Smooth muscle cell (in vitro differentiated cells): ENCODE results near the gene SKP1. TPM values are rescaled to one million over a fixed set of nuclear protein-coding genes. Genes with fewer than 3 reads are reported as not detected.

Source experiments
- DNase-seq: peaks from one replicate; lab custom pipeline; 2025; ENCODE audit not compliant: unreplicated experiment; lab: John Stamatoyannopoulos, UW
- H2AFZ ChIP-seq: fragments of 200-600 bp; sonication (generic); 2 replicates; pipeline ENCODE4 v1.6.0; 2016; ENCODE audit warnings: antibody characterized with exemption, low read depth, mild to moderate bottlenecking
- H3F3A ChIP-seq: fragments of 200-600 bp; sonication (generic); 2 replicates; pipeline ENCODE4 v1.6.0; 2017; ENCODE audit warnings: antibody characterized with exemption, low read depth
- H3K27ac ChIP-seq: fragments of 200-600 bp; sonication (generic); 2 replicates; pipeline ENCODE4 v1.5.1; 2016; ENCODE audit warnings: low read depth, mild to moderate bottlenecking
- H3K27me3 ChIP-seq: fragments of 200-600 bp; sonication (generic); 2 replicates; pipeline ENCODE4 v1.6.1; 2016; ENCODE audit warnings: low read depth, mild to moderate bottlenecking
- H3K36me3 ChIP-seq: fragments of 200-600 bp; sonication (generic); 2 replicates; pipeline ENCODE4 v1.5.1; 2016; ENCODE audit warnings: low read depth
- H3K4me1 ChIP-seq: fragments of 200-600 bp; sonication (generic); 2 replicates; pipeline ENCODE4 v1.5.1; 2016; ENCODE audit warnings: low read depth
- H3K4me2 ChIP-seq: fragments of 200-600 bp; sonication (generic); 2 replicates; pipeline ENCODE4 v1.6.0; 2016; ENCODE audit warnings: mild to moderate bottlenecking
- H3K4me3 ChIP-seq: fragments of 200-600 bp; sonication (generic); 2 replicates; pipeline ENCODE4 v1.5.1; 2016; ENCODE audit warnings: mild to moderate bottlenecking
- H3K79me2 ChIP-seq: fragments of 200-600 bp; sonication (generic); 2 replicates; pipeline ENCODE4 v1.6.0; 2016; ENCODE audit warnings: low read depth, mild to moderate bottlenecking
- H3K9ac ChIP-seq: fragments of 200-600 bp; sonication (generic); 2 replicates; pipeline ENCODE4 v1.6.0; 2016; ENCODE audit warnings: low read depth
- H3K9me3 ChIP-seq: fragments of 200-600 bp; sonication (generic); replicated peaks from 2 replicates; pipeline ENCODE4 v1.5.1; 2016; ENCODE audit warnings: low read depth
- H4K20me1 ChIP-seq: fragments of 200-600 bp; sonication (generic); 2 replicates; pipeline ENCODE4 v1.6.0; 2016; ENCODE audit warnings: low read depth
- CTCF ChIP-seq: fragments of 200-600 bp; sonication (generic); IDR thresholded peaks from 2 replicates; pipeline ENCODE4 v1.5.1; 2017; ENCODE audit warnings: borderline replicate concordance, mild to moderate bottlenecking, antibody characterized with exemption; ENCODE audit not compliant: insufficient read depth, poor library complexity, severe bottlenecking
- WGBS: methylation state at CpG from one replicate; pipeline ENCODE4 v1.1.7; 2016; ENCODE audit warnings: low lambda C conversion rate; 5-methylcytosine and 5-hydroxymethylcytosine counted together
- polyA plus RNA-seq: library from polyadenylated mRNA; unstranded; fragments of >200 nt; fragmentation: Nextera tagmentation; extraction: Ambion mirVana; gene quantifications from 2 replicates; pipeline ENCODE4 v1.2.1, GENCODE V29; 2016
- total RNA-seq: library from RNA; depleted of rRNA; stranded (reverse); fragments of >200 nt; gene quantifications from 2 replicates; pipeline ENCODE4 v1.2.3, GENCODE V29; 2014

SKP1 gene
- total and polyA plus RNA-seq, 2 experiments from 2014 or later = 620 to 739 TPM

DNA sequence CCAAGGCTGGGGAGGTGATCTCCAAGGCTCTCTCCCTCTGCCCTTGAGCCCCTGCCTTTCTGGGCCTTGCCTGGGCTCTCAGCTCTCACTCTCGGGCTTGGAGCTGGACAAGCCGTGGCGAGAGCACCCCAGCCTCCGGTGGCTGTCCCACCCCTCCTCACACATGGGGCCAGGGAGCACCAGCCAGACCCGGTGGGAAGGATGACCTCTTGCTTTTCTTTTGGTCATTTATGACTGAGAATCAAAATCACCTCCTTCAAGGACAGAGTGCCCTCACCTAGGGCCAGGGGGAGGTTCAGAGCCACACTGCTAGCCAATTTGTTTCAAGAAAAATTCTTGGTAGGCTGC, 48.1 kb downstream of the SKP1 start:
- peaks cover 100% of the 10 kb centered on the region for H4K20me1 ChIP-seq
- WGBS = 95% methylated on average over 5 of the region's 5 CpGs

GRCh38 chr5:134127988-134128647, 48.6 kb downstream of the SKP1 start:
- no peak for DNase-seq
- no peak for TF ChIP-seq CTCF
- no peak overlapping the region for H2AFZ ChIP-seq
- no peak overlapping the region for H3K4me2 ChIP-seq
- H3F3A ChIP-seq = no peaks in the 10 kb centered on the region
- no peaks in the 10 kb centered on the region for H3K9me3 ChIP-seq
- H3K4me3 ChIP-seq = no peak overlapping the region
- no peaks in the 10 kb centered on the region for H3K4me1 ChIP-seq
- H3K79me2 ChIP-seq = no peaks in the 10 kb centered on the region
- H3K27me3 ChIP-seq = no peaks in the 10 kb centered on the region
- WGBS = 95% methylated on average over 18 of the region's 18 CpGs
- no peak overlapping the region for H3K9ac ChIP-seq
- H3K36me3 ChIP-seq = no peaks in the 10 kb centered on the region
- H4K20me1 ChIP-seq = peaks cover 98% of the 10 kb centered on the region
- no peak overlapping the region for H3K27ac ChIP-seq

More for the DNA sequence above, 48.1 kb downstream of the SKP1 start:
- H3K27me3 ChIP-seq = no peaks in the 10 kb centered on the region
- TF ChIP-seq CTCF = no peak
- no peaks in the 10 kb centered on the region for H3K79me2 ChIP-seq
- H3K27ac ChIP-seq = no peak overlapping the region
- no peaks in the 10 kb centered on the region for H3K9me3 ChIP-seq
- no peaks in the 10 kb centered on the region for H3K36me3 ChIP-seq
- DNase-seq = no peak
- no peak overlapping the region for H3K9ac ChIP-seq
- H2AFZ ChIP-seq = no peak overlapping the region
- no peak overlapping the region for H3K4me3 ChIP-seq
- H3K4me1 ChIP-seq = no peaks in the 10 kb centered on the region
- no peaks in the 10 kb centered on the region for H3F3A ChIP-seq
- H3K4me2 ChIP-seq = no peak overlapping the region

GRCh38 chr5:134127376-134127861, 49.3 kb downstream of the SKP1 start:
- no peaks in the 10 kb centered on the region for H3F3A ChIP-seq
- H3K4me2 ChIP-seq = no peak overlapping the region
- H3K27me3 ChIP-seq = no peaks in the 10 kb centered on the region
- no peak overlapping the region for H2AFZ ChIP-seq
- no peaks in the 10 kb centered on the region for H3K36me3 ChIP-seq
- DNase-seq = no peak
- TF ChIP-seq CTCF = no peak
- no peak overlapping the region for H3K27ac ChIP-seq
- H3K9ac ChIP-seq = no peak overlapping the region
- no peak overlapping the region for H3K4me3 ChIP-seq
- peaks cover 98% of the 10 kb centered on the region for H4K20me1 ChIP-seq
- WGBS = 89% methylated on average over 13 of the region's 15 CpGs
- no peaks in the 10 kb centered on the region for H3K4me1 ChIP-seq
- H3K79me2 ChIP-seq = no peaks in the 10 kb centered on the region
- no peaks in the 10 kb centered on the region for H3K9me3 ChIP-seq
